Umbilical cord (tissue), 2 donors: ENCODE measurements around the gene MARF1. TPM values are rescaled to one million over a fixed set of nuclear protein-coding genes. Genes with fewer than 3 reads are reported as not detected.
"Not testable (repeated sequence)": the region's sequence is repeated elsewhere in the genome, so short reads cannot be mapped to it uniquely, and the experiment has no call there.

Source experiments
- DNase-seq: peaks from one replicate; pipeline ENCODE4 v3.0.0-alpha.2; 2015; ENCODE audit warnings: low spot score
- total RNA-seq: library from RNA; depleted of rRNA; stranded (reverse); fragments of >200 nt; gene quantifications from one replicate; pipeline ENCODE4 v1.2.3, GENCODE V29; 2014; ENCODE audit warnings: low replicate concordance; ENCODE audit not compliant: insufficient read depth

MARF1 gene
- total RNA-seq, 1 donor from 2014 or later, result 22.4 TPM

DNA sequence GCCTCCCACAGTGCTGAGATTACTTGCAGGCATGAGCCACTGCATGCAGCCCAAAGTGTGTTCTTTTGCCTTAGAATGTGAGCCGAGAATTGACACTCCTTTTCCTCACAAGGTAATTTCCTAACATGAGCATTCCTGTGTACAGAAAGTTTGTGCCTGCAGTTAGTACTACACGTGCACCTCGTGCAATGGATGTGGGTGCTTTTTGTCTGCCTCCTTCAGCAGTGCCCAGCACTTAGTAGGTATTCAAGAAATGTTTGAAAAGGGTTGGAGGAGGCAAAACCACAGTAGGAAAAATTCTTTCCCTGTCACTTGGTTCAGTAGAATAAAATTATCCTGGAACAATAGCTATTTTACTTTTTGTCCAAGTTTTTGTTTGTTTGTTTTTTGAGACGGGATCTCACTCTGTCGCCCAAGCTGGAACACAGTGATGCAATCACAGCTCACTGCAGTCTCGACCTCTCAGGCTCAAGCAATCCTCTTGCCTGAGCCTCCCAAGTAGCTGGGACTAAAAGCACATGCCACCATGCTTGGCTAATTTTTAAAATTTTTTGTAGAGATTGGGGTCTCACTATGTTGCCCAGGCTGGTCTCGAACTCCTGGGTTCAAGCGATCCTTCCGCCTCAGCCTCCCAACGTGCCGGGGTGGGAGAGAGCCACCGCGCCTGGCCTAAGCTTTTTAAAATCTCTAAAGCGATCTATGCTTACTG lies 9.5 kb upstream of the MARF1 start:
- DNase-seq, result no peak

DNA sequence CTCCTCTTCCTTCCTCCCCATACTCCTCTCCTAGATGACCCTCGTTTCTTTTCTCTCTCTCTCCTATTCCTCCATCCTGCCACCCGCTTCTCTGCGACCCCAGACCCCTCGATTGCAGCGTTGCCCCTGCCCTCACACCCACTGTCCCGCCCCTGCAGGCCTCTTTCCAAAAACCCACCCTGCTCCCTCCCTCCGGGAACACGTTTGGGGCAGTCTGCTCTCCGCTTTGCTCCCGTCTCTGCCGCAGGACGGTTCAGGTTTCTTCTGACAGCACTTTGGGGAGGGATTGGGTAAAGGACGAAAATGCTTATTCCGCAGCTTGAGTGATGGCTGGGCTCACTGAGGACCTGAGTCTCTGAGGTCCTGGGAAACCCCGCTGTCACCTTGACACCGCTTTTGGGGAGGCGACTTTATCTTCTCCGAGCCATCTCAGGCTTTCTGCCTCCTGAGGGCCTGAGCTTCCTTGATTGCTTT lies 7.8 kb upstream of the MARF1 start:
- peak; percentile 49 for DNase-seq

DNA sequence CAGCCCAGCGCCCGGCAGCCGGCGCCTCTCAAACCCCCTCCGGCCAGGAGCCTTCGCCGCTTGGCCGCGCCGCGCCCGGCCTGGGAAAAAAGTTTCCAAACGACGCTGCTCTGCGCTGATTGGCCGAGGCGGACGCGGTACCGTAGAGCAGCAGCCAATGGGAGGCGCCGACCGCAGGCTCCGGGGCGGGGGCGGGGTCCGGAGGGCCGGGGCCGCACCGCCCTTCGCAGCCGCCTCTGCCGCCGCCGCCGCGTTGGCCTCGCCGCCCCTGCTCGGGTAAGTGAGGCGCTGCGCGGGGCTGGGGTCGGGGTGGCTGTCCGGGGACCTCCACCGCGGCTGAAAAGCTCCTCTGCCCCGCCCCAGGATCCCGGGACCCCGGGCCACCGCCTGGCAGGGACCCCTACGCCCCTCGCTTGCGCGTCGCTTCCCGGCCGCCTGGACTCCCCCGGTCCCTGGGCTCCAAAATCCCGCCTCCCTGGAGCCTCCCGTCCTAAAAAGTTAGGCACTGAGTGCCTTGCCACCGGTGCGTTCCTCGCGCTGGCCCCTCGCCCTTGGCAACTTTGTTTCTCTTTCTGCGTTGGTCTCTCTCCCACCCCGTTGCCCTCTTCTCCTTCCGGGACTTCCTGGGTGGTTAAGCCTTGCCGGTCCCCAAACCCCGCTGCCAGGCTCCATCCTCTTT lies 7.2 kb upstream of the MARF1 start, which contains the start of gene NDE1:
NDE1 (plus strand) TSS at position 227 of the 679 bp plus-strand sequence. CDS start 14,534 bp downstream, outside the sequence.
- DNase-seq, result peak; percentile 95

- DNase-seq, result no peak
Observed at GRCh38 chr16:15649727-15650018, 6.7 kb upstream of the MARF1 start.

DNA sequence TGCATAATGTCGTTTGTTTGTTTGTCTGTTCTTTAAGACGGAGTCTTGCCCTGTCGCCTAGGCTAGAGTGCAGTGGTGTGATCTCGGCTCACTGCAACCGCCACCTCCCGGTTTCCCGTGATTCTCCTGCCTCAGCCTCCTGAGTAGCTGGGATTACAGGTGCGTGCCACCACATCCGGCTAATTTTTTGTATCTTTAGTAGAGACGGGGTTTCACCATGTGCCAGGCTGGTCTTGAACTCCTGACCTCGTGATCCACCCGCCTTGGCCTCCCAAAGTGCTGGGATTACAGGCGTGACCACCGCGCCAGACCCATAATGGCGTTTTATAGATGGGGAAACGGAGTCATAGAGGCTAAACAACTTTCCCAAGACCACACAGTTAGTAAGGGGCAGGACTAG lies 6.4 kb upstream of the MARF1 start:
- DNase-seq, result not testable (repeated sequence)

DNA sequence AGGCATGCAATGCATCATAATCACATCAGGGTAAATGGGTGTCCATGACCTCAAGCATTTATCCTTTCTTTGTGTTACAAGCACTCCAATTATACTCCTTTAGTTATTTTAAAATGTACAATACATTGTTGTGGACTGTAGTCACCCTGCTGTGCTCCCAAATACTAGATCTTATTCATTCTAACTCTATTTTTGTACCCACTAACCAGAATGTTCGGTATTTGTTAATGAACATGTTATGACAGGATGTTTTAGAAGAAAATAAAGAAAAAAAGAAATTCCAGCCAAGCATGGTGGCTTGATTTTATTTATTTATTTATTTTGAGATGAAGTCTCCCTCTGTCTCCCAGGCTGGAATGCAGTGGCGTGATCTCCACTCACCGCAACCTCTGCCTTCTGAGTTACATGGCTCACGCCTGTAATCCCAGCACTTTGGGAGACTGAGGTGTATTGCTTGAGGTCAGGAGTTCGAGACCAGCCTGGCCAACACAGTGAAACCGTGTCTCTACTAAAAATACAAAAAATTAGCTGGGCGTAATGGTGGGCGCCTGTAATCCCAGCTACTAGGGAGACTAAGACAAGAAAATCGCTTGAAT lies 5.3 kb upstream of the MARF1 start:
- no peak for DNase-seq

GRCh38 chr16:15647294-15648014 lies 4.5 kb upstream of the MARF1 start:
- no peak for DNase-seq

- not testable (repeated sequence) for DNase-seq
Observed at GRCh38 chr16:15646557-15647293, 3.8 kb upstream of the MARF1 start.

- peak; percentile 68 for DNase-seq
Observed at GRCh38 chr16:15644962-15645465, 2.1 kb upstream of the MARF1 start.

DNA sequence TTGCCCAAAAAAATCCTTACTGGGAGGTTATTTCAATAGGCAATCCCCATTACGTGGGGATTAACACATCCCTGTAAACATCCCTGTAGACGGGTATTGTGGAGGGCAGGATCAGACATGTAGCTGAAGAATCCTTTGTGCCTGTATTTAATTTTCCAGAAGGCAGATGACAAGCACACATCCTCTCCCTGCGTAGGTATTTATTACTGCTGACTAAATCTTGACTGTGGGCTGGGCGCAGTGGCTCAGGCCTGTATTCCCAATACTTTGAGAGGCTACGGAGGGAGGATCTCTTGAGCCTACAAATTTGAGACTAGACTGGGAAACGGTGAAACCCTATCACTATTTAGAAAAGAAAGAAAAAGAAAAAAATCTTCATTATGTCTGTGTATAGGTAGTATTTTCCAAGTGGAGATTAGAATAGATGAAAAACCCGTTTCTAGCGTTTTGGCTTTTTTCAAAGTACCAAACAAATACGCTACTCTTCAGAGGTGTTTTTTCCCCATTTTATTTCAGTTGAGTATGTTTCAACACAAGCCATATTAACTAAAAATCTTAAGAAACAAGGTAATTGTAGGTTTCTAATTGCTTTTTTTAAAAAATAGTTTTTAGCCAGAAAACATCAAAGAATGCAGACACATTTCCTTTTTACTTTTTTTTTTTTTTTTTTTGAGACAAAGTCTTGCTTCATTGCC lies 1.5 kb upstream of the MARF1 start:
- DNase-seq, result peak; percentile 66

DNA sequence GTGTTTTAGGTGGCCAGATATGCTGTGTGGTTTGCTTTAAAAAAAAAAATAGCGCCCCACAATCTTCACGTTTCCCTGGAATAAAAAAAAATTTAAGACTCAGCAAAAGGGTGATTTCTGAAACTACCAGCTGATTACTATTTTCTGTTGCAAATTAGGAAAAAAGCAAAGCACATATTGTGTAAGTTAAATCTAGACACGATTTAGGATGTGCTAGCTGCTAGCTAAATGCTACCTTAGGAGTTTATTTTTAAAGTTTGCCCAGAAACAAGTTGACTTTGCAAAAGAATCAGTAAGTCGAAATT lies 944 bp upstream of the MARF1 start:
- no peak for DNase-seq

DNA sequence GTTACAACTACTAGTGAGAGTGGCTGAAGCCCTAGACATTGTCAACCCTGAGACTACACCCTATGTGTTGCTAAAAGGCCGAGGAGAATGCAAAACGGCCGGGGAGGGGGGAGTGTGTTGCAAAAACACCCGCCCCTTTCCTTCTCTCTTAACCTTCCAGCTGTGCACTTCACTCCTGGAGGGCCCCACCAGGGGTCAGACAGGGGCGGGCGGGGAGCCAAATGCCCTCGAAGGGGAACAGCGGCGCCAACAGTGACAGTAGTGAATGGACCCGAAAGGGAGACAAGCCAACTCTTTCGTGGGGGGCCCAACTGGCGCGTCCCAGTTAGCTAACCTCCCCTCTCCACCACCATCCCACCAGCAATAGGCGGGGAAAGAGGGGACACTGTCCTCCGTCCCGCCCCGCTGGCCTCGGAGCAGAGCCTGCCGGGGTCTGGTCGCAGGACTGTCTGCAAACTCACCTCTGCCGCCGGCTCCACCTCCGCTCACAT lies 352 bp downstream of the MARF1 start:
- DNase-seq, result peak; percentile 61

DNA sequence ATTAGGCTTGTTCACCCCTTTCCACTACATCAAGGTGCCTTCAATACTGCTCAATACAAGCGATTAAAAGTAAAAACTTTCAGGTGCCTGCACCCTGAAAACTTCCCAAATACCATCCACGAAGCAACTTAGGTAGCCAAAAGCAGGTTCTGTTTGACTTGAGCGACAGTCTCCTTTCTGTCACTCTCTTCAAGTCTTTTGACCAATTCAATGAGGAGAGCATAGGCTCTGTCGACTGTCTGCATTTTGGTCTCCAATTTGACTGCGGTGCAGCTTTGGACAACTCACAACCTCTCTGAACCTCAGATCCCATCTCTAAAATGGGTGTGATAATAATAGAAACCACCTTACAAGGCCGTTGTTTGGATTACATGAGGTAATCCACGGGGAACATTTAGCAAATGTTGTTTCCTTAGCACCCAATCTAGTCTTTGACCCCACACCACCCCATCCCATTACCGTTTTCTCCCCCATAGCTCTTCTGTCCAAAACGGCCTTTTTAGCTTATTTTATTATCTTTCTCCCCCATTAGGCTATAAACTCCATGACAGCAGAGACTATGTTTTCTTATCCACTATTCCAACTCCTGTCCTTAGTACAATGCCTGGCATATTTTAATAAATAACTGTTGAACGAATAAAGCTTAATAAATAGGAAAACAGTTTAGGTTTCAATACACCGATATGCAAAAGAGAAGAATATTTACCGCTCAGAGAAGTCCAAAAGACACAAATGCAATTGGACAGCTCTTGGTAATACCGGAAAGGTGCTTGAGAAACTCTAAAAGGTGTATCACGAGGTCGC lies 999 bp downstream of the MARF1 start:
- DNase-seq, result no peak

- no peak for DNase-seq
Observed at GRCh38 chr16:15640966-15641365, 2.0 kb downstream of the MARF1 start.

GRCh38 chr16:15639061-15639568 lies 3.8 kb downstream of the MARF1 start:
- no peak for DNase-seq

DNA sequence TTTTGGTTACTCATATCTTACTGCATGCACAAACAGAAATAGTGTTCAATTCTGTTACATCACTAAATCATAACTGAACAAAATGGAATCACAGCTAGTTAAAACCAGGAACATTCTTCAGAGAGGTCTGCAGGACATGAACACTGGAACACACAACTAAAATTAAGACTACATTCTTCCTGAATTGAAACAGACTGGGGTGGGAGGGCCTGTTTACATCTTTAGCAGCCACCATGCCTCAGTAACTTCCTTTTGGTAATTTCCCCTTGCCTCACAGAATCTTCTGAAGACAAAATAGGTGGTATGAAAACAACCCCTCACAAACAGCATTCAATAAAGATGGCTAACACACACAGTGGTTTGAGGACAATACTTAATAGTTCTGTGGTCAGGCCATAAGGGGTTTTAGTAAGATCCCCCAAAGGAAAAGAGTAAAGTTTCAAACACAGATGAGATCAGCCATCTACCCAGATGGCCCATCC lies 6.5 kb downstream of the MARF1 start:
- DNase-seq, result no peak

GRCh38 chr16:15635926-15636325 lies 7.0 kb downstream of the MARF1 start:
- DNase-seq, result no peak

- no peak for DNase-seq
Observed at GRCh38 chr16:15631730-15632409, 11.1 kb downstream of the MARF1 start.

GRCh38 chr16:15621889-15622288 lies 21.1 kb downstream of the MARF1 start:
- no peak for DNase-seq
